Activated CD4-positive, alpha-beta T cell treated with anti-CD3 and anti-CD28 coated beads, Interleukin-10, Interleukin-2, amounts not matched to agents 100 ng/mL and 50 ng/mL, durations not matched to agents 16 hours and 8 hours (primary cell): Measurements from ENCODE around the gene BAG2.
A peak's percentile ranks its signal among the peaks of the same experiment; 100 is the strongest.

Experiments used
- DNase-seq: peaks from one replicate; pipeline ENCODE4 v3.0.0-alpha.2; 2020

The BAG2 gene

GRCh38 chr6:57172136-57173055 lies at the start of gene BAG2:
Gene BAG2, plus strand, starts transcription at chr6:57172326. Its CDS starts 372 bp downstream, at chr6:57172698.
- DNase-seq, result peak; percentile 95

GRCh38 chr6:57123111-57123510 lies 49.0 kb upstream of the BAG2 start:
- no peak for DNase-seq

GRCh38 chr6:57127763-57128162 lies 44.4 kb upstream of the BAG2 start:
- no peak for DNase-seq

GRCh38 chr6:57130661-57131177 lies 41.4 kb upstream of the BAG2 start:
- DNase-seq, result peak; percentile 20

GRCh38 chr6:57134954-57135353 lies 37.2 kb upstream of the BAG2 start:
- DNase-seq, result no peak

GRCh38 chr6:57135885-57136284 lies 36.2 kb upstream of the BAG2 start:
- DNase-seq, result no peak

- DNase-seq, result peak; percentile 80
Measured at GRCh38 chr6:57137350-57137749, 34.8 kb upstream of the BAG2 start.

GRCh38 chr6:57138026-57138425 lies 34.1 kb upstream of the BAG2 start:
- peak; percentile 33 for DNase-seq

GRCh38 chr6:57141451-57142177 lies 30.5 kb upstream of the BAG2 start:
- DNase-seq, result no peak

GRCh38 chr6:57142178-57142525 lies 30.0 kb upstream of the BAG2 start:
- no peak for DNase-seq

- no peak for DNase-seq
Measured at GRCh38 chr6:57143690-57144089, 28.4 kb upstream of the BAG2 start.

- no peak for DNase-seq
Measured at GRCh38 chr6:57147401-57147800, 24.7 kb upstream of the BAG2 start.

- peak; percentile 80 for DNase-seq
Measured at GRCh38 chr6:57147955-57148858, 23.9 kb upstream of the BAG2 start.

GRCh38 chr6:57158658-57159057 lies 13.5 kb upstream of the BAG2 start:
- peak; percentile 38 for DNase-seq

GRCh38 chr6:57159127-57159526 lies 13.0 kb upstream of the BAG2 start:
- DNase-seq, result peak; percentile 24

GRCh38 chr6:57162028-57162427 lies 10.1 kb upstream of the BAG2 start:
- DNase-seq, result no peak

- no peak for DNase-seq
Measured at GRCh38 chr6:57162516-57162915, 9.6 kb upstream of the BAG2 start.

GRCh38 chr6:57163956-57164355 lies 8.2 kb upstream of the BAG2 start:
- no peak for DNase-seq

- no peak for DNase-seq
Measured at GRCh38 chr6:57165080-57165479, 7.0 kb upstream of the BAG2 start.

- DNase-seq, result peak; percentile 55
Measured at GRCh38 chr6:57173056-57173885, 1.1 kb downstream of the BAG2 start.

- DNase-seq, result peak; percentile 26
Measured at GRCh38 chr6:57173886-57174510, 1.9 kb downstream of the BAG2 start.
